Measurements from ENCODE around the gene ARHGAP24. TPM values are rescaled to one million over a fixed set of nuclear protein-coding genes. Genes with fewer than 3 reads are reported as not detected.
A peak's percentile ranks its signal among the peaks of the same experiment; 100 is the strongest.
"Not testable (repeated sequence)": the region's sequence is repeated elsewhere in the genome, so short reads cannot be mapped to it uniquely, and the experiment has no call there.

ARHGAP24 gene
- total RNA-seq, 1 experiment from 2014 or later: 2.6 TPM

DNA sequence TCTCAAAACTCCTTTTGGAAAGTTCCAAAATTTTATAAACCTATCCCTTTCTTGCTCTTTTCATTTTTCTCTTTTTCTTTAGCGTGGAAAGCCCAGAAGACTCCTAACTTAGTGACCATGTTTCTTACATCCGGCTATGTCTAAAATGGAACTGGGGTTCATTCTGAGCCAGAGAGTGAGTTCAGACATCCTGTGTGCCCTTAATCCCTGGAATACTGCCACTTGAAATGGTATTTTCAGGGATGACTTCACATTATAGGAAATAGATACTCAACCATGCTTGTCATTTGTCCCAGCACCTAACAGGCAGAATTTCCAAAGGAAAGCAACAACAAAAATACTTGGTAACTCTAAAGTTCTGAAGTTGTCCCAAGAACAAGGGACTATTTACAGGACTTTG, 379.6 kb downstream of the ARHGAP24 start:
- DNase-seq (ENCODE audit: low spot score): no peak

DNA sequence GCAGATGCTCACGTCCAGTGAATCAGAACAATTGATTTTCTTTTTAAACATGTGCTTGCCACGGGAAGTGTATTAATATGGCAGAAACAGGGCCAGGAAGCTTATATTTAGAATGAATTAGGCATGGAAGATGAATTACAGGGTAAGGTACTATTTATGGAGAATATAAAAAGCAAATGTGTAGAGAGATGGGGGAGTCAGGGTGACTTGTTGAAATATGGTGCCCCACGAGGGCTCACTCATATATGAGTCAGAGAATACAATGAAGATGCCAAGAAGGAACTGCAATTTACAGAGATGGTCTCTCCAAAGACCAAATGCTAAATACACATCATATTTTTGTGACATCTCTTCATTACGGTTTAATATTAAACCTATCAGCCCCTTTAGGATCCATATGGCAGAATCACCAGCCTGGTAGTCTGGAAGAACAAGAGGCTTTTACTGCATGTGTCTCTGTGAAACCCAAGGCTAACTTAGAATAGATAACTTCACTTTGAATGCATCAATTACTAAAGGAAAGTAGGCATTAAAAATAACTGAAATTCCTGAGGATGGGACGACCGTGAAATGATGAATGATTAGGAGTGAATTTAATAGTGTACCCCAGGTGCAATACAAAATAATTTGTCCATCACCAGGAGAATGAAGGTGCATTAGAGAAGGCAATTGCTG, 385.3 kb downstream of the ARHGAP24 start:
- DNase-seq (ENCODE audit: low spot score): peak; percentile 42

DNA sequence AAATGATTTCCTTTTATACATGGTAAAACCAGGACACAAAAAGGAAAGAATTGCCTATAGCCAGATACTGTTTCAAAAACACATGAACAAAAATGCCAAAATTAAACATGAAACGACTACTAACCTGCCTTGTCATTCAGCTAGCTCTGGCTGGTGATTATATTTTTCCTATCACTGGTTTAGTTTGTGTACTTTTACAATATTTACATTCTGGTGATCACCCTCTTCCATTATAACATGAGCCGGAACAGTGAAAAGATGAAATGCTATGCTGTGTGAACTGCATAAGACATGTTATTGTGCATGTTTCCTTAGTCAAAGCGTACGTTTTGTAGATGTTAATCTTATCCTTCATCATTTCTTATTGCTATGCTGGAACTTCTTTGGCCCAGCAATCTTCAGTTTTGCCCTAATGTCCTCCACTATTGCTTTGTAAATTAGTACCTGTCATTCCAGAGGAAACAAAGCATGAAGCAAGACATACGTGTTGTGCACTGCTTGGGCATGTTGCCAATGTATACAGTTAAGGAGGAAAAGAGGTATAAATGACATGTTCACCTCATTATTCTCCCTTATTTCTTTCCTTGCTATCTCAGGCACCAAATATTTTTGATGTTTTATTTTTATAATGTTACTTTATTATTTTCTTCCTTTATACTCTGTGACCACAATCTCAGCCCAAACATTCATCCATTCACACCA, 386.3 kb downstream of the ARHGAP24 start:
- DNase-seq (ENCODE audit: low spot score): no peak

DNA sequence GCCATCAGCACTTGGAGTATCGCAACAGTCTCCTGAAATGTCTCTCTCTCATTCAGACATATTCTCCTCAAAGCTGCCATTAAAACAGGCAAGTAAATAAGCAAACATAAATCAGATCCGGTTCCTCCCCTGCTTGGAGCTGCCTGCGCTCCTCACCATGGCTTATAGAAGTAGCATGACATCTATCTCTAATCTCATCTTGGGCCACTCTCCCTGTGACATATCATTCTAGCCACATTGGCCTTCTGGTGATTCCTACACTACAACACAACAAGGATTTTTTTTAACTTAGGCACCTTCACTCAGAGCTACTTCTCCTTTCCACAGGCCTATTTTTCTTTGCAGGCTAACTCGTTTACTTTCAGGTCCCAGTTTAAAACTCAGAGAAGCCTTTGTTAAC, 387.9 kb downstream of the ARHGAP24 start:
- DNase-seq (ENCODE audit: low spot score): no peak

DNA sequence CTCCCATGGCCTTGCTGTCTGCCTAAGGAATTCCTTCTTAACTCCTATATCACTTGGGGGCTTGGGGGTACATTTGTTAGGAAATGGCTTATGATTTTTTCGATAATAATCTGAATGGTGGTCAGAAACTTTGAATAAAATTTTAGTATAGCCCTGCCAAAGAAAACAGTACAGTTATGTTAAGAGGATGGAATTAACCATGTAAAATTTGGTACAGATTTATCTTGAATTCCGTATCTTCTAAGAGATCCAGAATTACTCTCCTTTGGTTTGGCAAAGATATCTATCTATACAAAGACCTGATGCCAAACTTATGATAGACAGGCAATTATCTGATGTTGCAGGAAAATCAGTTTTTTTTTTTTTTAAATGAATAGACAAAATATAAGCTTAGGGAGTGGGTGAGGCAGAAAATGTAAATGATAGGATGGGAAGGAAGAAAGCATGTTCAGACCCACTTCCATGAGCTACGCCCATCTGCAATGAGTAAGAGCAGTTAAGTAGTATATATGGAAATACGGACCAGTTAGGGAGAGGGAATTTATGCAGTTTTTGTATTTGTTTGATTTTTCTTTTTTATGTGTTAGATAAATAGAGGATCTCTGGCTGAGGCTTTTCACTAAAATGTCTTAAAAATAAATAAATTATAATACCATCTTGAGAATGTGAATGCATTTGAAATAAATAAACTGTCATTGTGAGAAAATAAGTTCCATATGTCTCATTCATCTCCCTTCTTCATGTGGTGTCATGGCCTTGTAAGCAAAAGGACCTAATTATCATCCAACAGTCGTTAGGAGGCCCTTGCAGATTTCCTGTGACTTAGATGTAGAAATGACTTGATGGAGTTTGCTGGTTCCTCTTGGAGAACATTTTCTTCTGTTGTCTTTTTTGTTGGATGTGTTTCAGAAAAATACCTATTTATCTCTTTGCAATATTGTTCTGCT, 389.6 kb downstream of the ARHGAP24 start:
- no peak for DNase-seq (ENCODE audit: low spot score)

DNA sequence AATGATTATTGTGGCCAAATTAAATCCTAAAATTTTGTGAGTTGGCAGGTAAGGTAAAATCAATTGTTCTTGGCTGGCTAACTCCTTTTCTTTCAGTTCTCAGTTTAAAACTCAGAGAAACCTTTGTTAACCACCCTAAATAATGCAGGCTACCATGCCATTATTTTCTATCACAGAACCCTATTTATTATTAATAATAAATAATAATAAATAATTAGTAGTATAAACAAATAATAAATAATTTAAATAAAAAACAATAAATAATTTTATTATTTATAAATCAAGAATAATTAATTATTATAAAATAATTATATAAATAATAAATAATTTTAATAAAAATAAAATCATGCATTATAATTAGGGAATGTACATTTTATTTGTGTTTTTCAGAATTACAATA, 390.3 kb downstream of the ARHGAP24 start:
- DNase-seq (ENCODE audit: low spot score): no peak

DNA sequence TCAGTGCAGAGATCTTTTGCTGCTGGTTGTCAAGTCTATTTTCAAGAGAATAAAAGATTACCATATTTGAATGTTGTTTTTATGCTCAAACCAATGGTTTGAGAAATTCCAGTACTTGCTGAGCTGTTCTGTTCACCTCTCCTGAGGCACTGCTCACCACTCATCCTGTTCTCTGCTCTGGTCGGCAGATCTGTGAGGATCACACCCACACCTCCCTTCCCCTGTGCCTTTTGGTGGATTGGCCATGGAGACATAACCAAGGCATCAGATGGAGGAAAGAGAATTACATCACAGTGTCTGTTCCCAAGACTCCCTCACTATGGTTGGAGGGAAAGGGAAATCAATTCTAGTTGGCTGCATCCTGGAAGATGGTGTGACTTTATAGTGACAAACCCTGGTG, 391.6 kb downstream of the ARHGAP24 start:
- no peak for DNase-seq (ENCODE audit: low spot score)

DNA sequence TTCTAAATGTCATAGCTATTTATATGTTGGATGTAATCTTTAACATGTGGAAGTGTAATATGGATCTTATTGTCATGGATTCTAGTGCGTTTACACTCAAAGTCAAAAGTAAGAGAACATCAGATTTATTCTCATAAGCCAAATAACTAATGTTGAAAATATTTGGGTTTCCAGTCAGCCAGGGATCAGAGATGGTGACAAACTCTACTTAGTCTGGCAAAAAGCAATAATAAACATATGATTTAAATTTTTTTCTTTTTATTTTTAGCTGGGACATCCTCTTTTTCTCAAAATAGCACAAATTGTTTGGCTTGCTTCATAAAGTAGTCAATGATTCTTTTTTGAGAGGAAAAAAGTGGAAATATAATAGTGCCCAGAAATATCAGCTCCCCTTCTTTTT, 392.3 kb downstream of the ARHGAP24 start:
- DNase-seq (ENCODE audit: low spot score): no peak

DNA sequence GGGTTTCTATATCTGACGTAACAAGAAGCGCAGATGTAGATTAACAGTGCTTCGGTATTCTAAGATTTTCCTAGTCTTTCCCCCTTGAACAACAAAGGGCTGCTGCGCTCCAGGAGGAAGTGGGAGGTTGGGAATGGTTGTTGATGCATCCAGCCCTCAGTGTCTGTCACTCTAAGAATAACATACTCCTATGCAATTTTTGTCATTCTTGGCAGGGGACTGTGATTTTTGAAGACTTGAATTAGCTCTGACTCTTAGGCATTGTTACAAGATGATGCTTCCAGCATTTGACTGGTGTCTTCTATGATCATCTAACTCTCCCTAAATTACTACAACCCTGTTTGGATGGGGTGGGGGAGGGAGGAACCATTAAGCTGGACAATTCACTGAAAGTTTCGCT, 394.2 kb downstream of the ARHGAP24 start:
- DNase-seq (ENCODE audit: low spot score): no peak

DNA sequence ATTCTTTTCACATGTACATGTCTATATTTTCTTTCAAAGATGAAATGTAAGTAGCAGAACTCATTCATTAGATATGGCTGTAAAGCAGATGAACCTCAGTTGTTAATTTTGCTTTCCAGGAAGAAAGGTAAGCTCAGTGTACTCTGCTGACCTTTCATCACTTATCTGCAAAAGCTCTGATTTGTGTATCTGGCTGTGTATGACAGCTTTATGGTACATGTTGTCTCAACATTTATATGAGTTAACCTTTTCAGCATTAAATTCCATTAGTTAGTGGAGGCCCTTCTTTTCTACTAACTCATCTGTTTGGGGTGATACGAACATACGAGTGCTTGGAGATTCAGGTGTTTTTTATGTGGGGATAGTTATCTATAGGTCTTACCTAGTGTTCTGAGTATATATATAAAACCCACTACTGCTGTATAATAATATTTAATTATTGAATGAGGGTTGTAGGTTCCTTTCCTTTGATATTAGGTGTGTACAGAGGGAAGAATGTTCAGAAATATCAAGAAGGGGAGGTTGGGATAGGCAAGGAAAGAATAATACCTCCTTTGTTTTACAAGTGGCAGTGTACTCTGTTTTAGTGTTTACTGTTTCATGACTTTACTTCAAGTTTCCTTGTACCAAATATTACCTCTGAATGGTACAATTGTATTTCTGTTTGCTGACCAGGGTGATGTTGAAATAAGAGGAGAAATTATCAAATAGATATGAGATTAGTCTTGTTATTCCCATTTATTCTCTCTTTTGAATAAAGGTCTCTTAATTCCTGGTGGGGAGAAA, 395.5 kb downstream of the ARHGAP24 start:
- no peak for DNase-seq (ENCODE audit: low spot score)

DNA sequence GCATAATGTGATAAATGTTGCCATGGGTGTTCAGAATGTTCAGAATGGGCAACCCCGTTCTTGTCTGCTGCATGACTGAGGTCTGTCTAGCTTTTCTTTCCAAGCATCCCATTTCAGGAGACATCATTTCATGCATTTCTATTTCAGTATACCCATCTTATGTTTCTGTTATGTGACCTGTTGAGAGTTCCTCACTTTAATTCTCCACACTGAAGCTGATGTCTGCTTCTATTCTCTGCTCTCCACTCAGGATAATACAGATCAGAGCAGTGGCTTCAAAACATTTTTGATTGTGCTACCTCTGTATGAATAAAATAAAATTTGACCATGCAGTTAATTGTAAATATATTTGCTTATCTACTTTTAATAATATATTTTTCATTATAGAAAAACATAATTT, 398.6 kb downstream of the ARHGAP24 start:
- no peak for DNase-seq (ENCODE audit: low spot score)

DNA sequence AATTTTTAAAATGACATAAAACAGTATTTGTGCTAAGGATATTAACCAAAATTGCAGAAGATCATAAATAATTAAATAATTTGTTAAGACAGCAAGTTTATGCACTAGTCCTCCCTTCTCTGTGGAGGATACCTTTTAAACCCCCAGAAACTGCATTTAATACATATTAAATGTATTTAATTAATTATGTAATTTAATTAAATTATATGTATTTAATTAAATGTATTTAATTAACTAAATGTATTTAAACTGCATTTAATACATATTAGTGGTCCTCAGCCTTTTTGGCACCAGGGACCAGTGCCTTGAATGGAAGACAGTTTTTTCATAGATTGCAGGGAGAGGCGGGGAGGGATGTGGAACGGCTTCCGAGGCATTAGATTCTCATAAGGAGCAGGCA, 404.6 kb downstream of the ARHGAP24 start:
- no peak for DNase-seq (ENCODE audit: low spot score)

DNA sequence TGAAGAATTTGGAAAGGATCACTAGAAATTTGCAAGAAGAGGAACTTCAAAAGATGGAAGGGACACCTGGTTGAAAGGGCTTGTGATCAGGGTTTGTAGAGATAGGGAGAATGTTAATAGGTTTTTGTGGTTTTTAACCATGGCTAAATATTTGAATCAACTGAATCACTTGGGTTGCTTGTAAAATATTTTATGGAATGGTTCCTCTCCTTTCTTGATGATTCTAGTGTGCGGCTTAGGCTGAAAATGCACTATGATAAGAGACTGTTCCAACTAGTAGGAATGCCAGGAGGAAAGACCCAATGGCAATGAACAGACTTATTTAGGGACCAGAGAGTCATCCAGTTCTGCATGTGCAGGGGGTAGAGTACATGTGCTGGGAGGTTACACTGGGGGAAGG, 408.2 kb downstream of the ARHGAP24 start:
- DNase-seq (ENCODE audit: low spot score): no peak

DNA sequence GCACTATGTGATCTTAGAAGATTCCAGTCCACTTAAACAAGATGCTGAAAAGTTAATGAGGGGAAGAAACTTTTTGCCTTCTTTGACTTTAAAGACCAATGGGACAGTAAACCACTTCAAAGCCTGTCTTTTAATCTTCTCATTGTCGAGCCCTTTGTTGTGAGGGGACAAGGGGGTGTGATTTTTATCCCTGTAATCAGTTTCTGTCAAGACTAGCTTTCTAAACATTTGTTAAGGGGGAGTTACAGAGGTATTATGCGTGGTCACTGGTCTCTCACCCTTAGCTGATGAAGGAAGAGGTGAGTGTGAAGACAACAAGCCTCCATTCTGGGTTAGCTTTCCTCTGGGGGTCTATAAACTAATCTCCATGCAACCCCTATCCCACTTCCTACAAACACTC, 409.3 kb downstream of the ARHGAP24 start:
- DNase-seq (ENCODE audit: low spot score): no peak

DNA sequence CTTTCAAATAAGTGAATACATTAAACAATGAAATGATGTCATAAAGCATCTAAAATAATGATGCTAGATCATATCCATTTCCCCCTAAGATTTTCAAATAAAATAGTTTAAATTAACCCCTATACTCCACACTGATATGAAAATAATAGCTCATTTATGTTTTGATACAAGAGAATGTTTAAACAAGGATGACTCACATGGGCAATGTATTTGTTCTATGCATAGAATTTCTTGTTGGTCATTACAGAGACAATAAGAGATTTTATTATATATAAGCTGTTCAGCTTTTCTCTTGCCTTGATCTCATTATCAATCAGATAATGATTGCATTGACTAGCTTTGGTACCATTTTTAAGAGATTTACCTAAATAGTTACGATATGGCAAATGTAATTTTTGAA, 411.7 kb downstream of the ARHGAP24 start:
- DNase-seq (ENCODE audit: low spot score): no peak

DNA sequence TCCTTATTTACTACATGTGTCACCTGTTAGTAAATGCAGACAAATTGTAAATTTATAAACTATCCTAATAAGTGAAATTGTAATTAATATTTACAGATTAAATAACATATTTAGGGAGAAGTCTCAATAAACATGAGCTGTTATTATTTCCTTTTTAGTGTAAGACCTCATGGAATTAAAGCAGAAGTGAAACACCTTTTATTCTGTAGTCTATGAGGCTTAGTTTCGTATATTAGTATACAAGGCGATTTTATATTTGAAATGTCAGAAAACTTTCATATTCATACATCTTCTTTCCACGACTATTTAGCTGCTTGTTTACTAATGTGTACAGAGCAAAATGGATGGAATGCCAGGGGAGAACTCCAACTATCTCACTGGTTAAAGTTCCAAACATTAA, 414.4 kb downstream of the ARHGAP24 start:
- no peak for DNase-seq (ENCODE audit: low spot score)

DNA sequence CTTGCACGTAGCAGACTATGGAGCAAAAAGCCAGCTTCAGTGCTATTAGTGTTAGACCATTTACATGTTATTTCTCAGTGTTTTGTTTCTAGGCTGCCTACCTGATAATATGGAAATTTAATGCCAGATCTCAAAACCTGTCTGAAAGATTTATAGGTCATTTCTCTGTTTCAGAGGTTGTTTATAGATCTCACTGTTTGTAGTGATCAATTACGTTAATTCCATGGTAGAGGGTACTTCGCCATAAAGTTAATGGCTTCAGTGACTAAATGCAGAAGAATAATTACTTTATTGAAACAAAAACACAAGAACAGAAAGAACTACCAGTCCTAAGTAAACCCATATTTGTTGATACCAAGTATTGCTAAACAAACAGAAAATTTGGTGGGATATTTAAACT, 420.8 kb downstream of the ARHGAP24 start:
- DNase-seq (ENCODE audit: low spot score): no peak

DNA sequence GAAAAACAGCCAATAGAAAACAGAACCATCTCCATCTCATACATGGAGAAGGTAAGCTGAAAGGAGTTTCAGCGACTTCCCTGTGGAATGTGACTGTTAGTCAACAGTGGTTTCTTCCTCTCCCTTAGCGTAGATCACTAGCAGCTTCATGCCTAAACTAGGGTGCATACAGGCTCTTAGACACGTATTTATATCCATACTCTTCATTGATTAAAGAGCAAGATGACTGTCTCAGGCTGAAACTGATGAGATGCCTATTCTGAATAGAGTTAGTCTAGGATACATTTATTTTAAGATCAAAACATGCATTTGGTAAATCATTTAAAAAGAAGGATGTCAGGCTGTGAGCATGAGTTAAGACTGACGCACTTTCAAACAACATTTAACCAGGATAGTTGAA, 423.3 kb downstream of the ARHGAP24 start:
- DNase-seq (ENCODE audit: low spot score): no peak

DNA sequence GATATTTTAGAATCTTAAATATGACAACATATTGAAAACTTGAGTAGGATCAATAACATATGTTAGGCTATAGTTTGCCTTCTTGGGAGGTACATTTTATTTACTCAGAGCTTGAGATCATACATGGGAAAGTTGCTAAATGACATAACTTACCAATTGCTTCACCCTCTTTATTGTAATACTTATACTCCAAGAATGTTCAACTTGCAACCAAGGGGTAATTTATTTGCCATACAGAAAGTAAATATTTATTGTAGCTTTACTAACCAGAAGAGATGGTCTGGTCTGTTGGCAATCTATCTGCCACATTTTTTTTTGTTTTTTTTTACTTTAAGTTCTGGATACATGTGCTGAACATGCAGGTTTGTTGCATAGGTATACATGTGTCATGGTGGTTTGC, 426.6 kb downstream of the ARHGAP24 start:
- DNase-seq (ENCODE audit: low spot score): no peak

DNA sequence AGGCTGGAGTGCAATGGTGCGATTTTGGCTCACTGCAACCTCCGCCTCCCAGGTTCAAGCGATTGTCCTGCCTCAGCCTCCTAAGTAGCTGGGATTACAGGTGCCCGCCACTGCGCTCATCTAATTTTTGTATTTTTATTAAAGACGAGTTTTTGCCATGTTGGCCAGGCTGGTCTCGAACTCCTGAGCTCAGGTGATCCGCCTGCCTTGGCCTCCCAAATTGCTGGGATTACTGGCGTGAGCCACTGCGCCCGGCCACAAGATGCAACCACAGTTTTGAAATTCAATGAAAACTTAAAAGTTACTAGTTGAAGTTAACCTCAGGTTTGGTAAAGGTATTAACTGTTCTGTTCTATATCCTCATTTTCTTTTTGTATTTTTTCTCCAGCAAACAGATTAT, 427.7 kb downstream of the ARHGAP24 start:
- not testable (repeated sequence) for DNase-seq (ENCODE audit: low spot score)

DNA sequence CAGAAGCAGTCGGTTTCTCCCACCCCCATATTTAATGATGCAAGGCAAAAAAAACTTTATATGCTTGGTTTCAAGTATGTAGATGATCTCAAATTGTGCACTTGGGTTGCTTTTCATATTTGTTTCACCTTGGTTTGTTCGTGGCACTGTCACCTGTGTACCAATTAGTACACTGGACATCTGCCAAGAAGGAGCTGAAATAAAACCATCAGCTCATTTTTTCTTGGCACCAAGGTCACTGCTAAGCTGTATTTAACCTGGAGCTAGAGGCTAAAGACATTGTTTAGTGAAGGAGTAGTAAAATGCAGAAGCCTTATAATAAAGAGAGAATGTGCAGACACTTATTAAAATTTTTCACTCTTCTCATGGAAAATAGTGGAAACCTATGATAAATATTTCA, 430.8 kb downstream of the ARHGAP24 start:
- DNase-seq (ENCODE audit: low spot score): no peak

DNA sequence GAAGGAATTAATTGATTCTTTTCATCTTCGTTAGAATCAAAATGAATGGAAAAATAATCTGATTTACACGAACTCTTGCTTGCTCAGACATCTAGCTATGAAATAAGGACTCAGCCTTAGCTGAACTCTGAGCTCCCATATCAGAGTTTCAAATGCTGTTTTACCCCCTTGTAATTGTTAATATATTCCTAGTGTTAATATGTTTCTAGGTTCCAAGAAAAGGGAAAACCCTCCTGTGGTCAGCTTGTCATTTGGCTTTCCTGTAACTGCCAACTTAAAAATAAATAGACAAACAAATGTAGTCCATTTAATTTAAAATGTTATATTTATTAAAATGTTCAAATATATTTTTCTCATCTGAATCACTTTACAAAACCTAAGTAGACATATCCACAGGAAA, 432.1 kb downstream of the ARHGAP24 start:
- no peak for DNase-seq (ENCODE audit: low spot score)
